Measurements from ENCODE around the gene MMP8.

The MMP8 gene, protein sequence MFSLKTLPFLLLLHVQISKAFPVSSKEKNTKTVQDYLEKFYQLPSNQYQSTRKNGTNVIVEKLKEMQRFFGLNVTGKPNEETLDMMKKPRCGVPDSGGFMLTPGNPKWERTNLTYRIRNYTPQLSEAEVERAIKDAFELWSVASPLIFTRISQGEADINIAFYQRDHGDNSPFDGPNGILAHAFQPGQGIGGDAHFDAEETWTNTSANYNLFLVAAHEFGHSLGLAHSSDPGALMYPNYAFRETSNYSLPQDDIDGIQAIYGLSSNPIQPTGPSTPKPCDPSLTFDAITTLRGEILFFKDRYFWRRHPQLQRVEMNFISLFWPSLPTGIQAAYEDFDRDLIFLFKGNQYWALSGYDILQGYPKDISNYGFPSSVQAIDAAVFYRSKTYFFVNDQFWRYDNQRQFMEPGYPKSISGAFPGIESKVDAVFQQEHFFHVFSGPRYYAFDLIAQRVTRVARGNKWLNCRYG

DNA sequence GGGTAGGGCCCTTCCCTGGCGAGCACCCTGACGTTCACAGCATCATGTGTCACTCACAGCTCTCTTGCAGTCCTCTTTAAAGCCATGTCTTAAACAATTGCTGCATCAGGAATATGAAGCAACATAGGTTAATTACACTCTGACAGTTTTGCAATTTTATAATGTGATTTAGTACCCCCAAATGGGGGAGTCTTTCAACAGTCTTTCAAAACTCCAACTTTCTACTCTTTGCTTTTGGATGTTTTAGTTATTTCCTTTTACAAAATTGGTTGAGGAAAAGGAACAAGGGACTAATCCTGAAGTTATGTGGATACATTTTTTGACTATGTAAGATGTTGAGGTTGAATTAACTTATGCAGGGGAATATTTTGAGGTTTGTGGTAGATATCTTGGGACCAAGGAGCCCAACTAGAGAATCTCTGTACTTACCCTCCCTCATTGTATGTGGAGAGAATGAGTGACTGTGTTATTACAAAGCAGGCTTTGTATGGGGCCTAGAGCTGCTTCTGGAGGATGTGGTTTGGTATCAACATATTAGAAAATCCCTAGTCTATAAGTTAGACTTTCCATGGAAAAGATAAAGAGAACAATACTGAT is at the start of gene MMP8:
TSS of gene MMP8 (minus strand) at position 51 of the 597 bp plus-strand sequence. CDS start 99 bp downstream, outside the sequence.
- TF ChIP-seq, protein P1, sequence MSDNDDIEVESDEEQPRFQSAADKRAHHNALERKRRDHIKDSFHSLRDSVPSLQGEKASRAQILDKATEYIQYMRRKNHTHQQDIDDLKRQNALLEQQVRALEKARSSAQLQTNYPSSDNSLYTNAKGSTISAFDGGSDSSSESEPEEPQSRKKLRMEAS (IDR thresholded peaks at IDR 0.05) = no peak
- TF ChIP-seq TAF1 (IDR thresholded peaks at IDR 0.05; ENCODE audit: low read depth) (no peak), TEAD4 (IDR thresholded peaks at IDR 0.05) (no peak), CEBPB (IDR thresholded peaks at IDR 0.05) (no peak), EGR1 (IDR thresholded peaks at IDR 0.05) (no peak), RAD21 (IDR thresholded peaks at IDR 0.05; ENCODE audit: low read depth) (no peak), CREB1 (IDR thresholded peaks at IDR 0.05; ENCODE audit: low read depth) (no peak), NFIC (IDR thresholded peaks at IDR 0.05) (no peak), EP300 (IDR thresholded peaks at IDR 0.05; ENCODE audit: borderline replicate concordance) (no peak), FOXM1 (IDR thresholded peaks at IDR 0.05; ENCODE audit: borderline replicate concordance, low read depth) (no peak), YY1 (IDR thresholded peaks at IDR 0.05; ENCODE audit: low read depth) (no peak)

DNA sequence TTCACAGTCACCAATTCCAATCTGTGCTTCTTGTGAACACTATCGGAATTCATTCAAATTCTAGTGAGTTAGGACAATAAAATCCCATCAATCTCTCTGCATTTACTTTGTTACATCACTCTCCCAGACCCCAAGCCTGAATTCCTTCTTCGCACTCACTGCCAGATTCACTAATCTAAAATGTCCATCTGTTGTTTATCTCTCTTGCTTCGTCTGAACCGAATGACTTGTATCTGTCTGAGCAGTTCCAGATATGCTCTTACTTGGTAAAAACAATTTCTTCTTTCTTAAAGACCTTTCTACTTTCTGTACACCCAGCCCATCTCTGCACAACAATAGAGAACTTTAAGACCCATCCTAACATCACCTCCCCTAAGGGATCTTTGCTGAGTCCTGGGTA is 48.6 kb upstream of the MMP8 start:
- TF ChIP-seq RAD21 (IDR thresholded peaks at IDR 0.05; ENCODE audit: low read depth) = no peak

DNA sequence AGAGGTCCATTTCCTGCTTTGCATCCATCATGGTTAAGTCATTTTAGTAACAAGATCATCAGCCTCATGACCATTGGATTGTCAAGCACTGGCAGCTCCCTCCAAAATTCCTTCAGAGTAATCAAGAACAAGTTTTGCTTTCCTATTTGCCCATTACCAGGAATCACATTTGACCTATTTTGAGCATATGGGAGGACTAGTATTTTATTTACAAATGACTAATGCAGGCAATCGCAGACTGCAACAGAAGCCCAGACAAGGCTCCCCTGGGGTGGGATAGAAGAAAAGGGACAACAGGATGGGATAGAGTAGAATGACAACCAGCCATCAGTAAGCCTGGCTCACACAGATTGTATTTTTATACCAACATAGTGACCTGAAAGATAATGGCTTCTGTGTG is 46.6 kb upstream of the MMP8 start:
- TF ChIP-seq ZBTB7A (IDR thresholded peaks at IDR 0.05; ENCODE audit: low read depth) = no peak
- TF ChIP-seq EP300 (IDR thresholded peaks at IDR 0.05; ENCODE audit: borderline replicate concordance) = no peak
- TF ChIP-seq, protein P2, sequence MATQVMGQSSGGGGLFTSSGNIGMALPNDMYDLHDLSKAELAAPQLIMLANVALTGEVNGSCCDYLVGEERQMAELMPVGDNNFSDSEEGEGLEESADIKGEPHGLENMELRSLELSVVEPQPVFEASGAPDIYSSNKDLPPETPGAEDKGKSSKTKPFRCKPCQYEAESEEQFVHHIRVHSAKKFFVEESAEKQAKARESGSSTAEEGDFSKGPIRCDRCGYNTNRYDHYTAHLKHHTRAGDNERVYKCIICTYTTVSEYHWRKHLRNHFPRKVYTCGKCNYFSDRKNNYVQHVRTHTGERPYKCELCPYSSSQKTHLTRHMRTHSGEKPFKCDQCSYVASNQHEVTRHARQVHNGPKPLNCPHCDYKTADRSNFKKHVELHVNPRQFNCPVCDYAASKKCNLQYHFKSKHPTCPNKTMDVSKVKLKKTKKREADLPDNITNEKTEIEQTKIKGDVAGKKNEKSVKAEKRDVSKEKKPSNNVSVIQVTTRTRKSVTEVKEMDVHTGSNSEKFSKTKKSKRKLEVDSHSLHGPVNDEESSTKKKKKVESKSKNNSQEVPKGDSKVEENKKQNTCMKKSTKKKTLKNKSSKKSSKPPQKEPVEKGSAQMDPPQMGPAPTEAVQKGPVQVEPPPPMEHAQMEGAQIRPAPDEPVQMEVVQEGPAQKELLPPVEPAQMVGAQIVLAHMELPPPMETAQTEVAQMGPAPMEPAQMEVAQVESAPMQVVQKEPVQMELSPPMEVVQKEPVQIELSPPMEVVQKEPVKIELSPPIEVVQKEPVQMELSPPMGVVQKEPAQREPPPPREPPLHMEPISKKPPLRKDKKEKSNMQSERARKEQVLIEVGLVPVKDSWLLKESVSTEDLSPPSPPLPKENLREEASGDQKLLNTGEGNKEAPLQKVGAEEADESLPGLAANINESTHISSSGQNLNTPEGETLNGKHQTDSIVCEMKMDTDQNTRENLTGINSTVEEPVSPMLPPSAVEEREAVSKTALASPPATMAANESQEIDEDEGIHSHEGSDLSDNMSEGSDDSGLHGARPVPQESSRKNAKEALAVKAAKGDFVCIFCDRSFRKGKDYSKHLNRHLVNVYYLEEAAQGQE (IDR thresholded peaks at IDR 0.05; ENCODE audit: low read depth) = no peak
- TF ChIP-seq TCF12 (IDR thresholded peaks at IDR 0.05; ENCODE audit: low read depth) = no peak
- TF ChIP-seq FOXM1 (IDR thresholded peaks at IDR 0.05; ENCODE audit: borderline replicate concordance, low read depth) = no peak
- TF ChIP-seq TAF1 (IDR thresholded peaks at IDR 0.05; ENCODE audit: low read depth) = no peak
- TF ChIP-seq RAD21 (IDR thresholded peaks at IDR 0.05; ENCODE audit: low read depth) = no peak
- TF ChIP-seq TEAD4 (IDR thresholded peaks at IDR 0.05) = no peak
- TF ChIP-seq, protein P3, sequence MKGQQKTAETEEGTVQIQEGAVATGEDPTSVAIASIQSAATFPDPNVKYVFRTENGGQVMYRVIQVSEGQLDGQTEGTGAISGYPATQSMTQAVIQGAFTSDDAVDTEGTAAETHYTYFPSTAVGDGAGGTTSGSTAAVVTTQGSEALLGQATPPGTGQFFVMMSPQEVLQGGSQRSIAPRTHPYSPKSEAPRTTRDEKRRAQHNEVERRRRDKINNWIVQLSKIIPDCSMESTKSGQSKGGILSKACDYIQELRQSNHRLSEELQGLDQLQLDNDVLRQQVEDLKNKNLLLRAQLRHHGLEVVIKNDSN (IDR thresholded peaks at IDR 0.05) = no peak
- no peak for TF ChIP-seq CREB1 (IDR thresholded peaks at IDR 0.05; ENCODE audit: low read depth)

DNA sequence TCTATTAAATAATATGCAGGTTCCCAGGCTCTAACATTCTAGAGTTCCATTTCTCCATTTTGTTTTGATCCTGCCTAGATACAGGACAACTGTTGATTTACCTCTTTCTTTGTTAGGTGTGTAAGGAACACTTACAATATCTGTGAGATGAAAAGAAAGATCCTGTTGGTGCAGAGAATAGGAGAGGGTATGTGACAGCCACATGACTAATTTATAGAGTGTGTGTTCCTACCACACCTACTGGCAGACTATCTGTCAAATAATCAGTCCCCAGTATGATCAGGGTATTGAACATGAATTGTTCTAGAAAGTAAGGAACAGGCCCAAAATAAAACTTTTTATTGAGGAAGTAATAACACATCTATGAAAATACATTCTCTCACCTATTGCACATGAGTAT is 45.4 kb upstream of the MMP8 start:
- TF ChIP-seq, protein P2 (IDR thresholded peaks at IDR 0.05; ENCODE audit: low read depth) = no peak
- TF ChIP-seq CREB1 (IDR thresholded peaks at IDR 0.05; ENCODE audit: low read depth) (no peak), CEBPB (IDR thresholded peaks at IDR 0.05) (no peak), YY1 (IDR thresholded peaks at IDR 0.05; ENCODE audit: low read depth) (no peak), TEAD4 (IDR thresholded peaks at IDR 0.05) (no peak), TCF12 (IDR thresholded peaks at IDR 0.05; ENCODE audit: low read depth) (no peak), FOXM1 (IDR thresholded peaks at IDR 0.05; ENCODE audit: borderline replicate concordance, low read depth) (no peak), EP300 (IDR thresholded peaks at IDR 0.05; ENCODE audit: borderline replicate concordance) (no peak), RAD21 (IDR thresholded peaks at IDR 0.05; ENCODE audit: low read depth) (no peak), TAF1 (IDR thresholded peaks at IDR 0.05; ENCODE audit: low read depth) (no peak), ZBTB7A (IDR thresholded peaks at IDR 0.05; ENCODE audit: low read depth) (no peak), EGR1 (IDR thresholded peaks at IDR 0.05) (no peak), NFIC (IDR thresholded peaks at IDR 0.05) (no peak)
- TF ChIP-seq, protein P3 (IDR thresholded peaks at IDR 0.05) = no peak
- TF ChIP-seq, protein P1 (IDR thresholded peaks at IDR 0.05) = no peak

DNA sequence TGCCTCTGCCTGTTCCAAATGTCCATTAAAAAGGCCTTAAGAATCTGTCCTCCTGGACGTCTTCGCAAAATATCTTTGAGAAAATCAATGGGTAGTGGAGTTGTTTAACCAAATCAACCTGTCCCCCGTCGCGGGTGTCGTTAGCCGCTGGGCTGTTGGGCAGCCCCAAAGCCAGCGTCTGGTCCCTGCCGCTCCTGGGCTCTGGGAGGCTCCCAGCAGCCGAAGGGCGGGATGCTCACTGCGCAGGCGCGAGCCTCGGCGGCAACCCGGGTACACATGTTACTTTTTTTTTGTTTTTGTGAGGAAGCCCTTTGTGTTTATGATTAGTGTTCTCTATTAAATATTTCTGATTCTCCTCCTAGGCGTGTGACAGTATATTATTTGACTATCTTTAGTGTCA is 43.0 kb upstream of the MMP8 start:
- TF ChIP-seq TEAD4 (IDR thresholded peaks at IDR 0.05) (no peak), FOXM1 (IDR thresholded peaks at IDR 0.05; ENCODE audit: borderline replicate concordance, low read depth) (no peak), YY1 (IDR thresholded peaks at IDR 0.05; ENCODE audit: low read depth) (no peak), NFIC (IDR thresholded peaks at IDR 0.05) (no peak), EGR1 (IDR thresholded peaks at IDR 0.05) (no peak), CREB1 (IDR thresholded peaks at IDR 0.05; ENCODE audit: low read depth) (no peak), ZBTB7A (IDR thresholded peaks at IDR 0.05; ENCODE audit: low read depth) (no peak), TAF1 (IDR thresholded peaks at IDR 0.05; ENCODE audit: low read depth) (no peak)
- TF ChIP-seq, protein P2 (IDR thresholded peaks at IDR 0.05; ENCODE audit: low read depth) = no peak
- TF ChIP-seq, protein P3 (IDR thresholded peaks at IDR 0.05) = no peak
